ENCODE results near the gene LRRC49. TPM values are rescaled to one million over a fixed set of nuclear protein-coding genes. Genes with fewer than 3 reads are reported as not detected.

Gene LRRC49
- total RNA-seq, 1 donor from 2014 or later = 6.8 TPM

GRCh38 chr15:71085809-71086208 lies 193.2 kb downstream of the LRRC49 start:
- no peak overlapping the region for H3K27ac Mint-ChIP-seq (ENCODE audit: unreplicated experiment)
- no peak overlapping the region for H3K9ac ChIP-seq (ENCODE audit: low read length)
- no peaks in the 10 kb centered on the region for H3K27me3 ChIP-seq (ENCODE audit: insufficient read depth, low read length)
- peaks cover 11% of the 10 kb centered on the region for H3K27me3 Mint-ChIP-seq (ENCODE audit: low read depth, unreplicated experiment)
- DNase-seq (ENCODE audit: low read depth) (no peak), FAIRE-seq (no peak)
- H2AFZ ChIP-seq (ENCODE audit: low read depth, low read length) = no peak overlapping the region
- H4K20me1 ChIP-seq (ENCODE audit: insufficient read depth, low read length) = no peaks in the 10 kb centered on the region
- H3K9me3 Mint-ChIP-seq (ENCODE audit: unreplicated experiment) = peaks cover 19% of the 10 kb centered on the region
- H3K4me1 Mint-ChIP-seq (ENCODE audit: low read depth, unreplicated experiment) = no peaks in the 10 kb centered on the region
- H3K4me3 ChIP-seq (ENCODE audit: insufficient read depth, low read depth, low read length) = no peak overlapping the region
- TF ChIP-seq EZH2 (IDR thresholded peaks at IDR 0.05; ENCODE audit: insufficient read depth, low read length) = no peak
- TF ChIP-seq, protein P1, sequence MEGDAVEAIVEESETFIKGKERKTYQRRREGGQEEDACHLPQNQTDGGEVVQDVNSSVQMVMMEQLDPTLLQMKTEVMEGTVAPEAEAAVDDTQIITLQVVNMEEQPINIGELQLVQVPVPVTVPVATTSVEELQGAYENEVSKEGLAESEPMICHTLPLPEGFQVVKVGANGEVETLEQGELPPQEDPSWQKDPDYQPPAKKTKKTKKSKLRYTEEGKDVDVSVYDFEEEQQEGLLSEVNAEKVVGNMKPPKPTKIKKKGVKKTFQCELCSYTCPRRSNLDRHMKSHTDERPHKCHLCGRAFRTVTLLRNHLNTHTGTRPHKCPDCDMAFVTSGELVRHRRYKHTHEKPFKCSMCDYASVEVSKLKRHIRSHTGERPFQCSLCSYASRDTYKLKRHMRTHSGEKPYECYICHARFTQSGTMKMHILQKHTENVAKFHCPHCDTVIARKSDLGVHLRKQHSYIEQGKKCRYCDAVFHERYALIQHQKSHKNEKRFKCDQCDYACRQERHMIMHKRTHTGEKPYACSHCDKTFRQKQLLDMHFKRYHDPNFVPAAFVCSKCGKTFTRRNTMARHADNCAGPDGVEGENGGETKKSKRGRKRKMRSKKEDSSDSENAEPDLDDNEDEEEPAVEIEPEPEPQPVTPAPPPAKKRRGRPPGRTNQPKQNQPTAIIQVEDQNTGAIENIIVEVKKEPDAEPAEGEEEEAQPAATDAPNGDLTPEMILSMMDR (IDR thresholded peaks at IDR 0.05; ENCODE audit: insufficient read depth, low read depth, low read length) = no peak
- H3K4me3 Mint-ChIP-seq (ENCODE audit: unreplicated experiment) = no peak overlapping the region
- H3K9me3 ChIP-seq (ENCODE audit: insufficient read depth, low read depth, low read length) = no peaks in the 10 kb centered on the region
- H3K4me2 ChIP-seq (ENCODE audit: low read length) = no peak overlapping the region
- no peak overlapping the region for H3K27ac ChIP-seq (ENCODE audit: low read depth, low read length)
- no peaks in the 10 kb centered on the region for H3K36me3 ChIP-seq (ENCODE audit: insufficient read depth, low read length)
- H3K4me1 ChIP-seq (ENCODE audit: insufficient read depth, low read length) = peaks cover 14% of the 10 kb centered on the region
- H3K79me2 ChIP-seq (ENCODE audit: insufficient read depth, low read length) = no peaks in the 10 kb centered on the region
- peaks cover 2% of the 10 kb centered on the region for H3K36me3 Mint-ChIP-seq (ENCODE audit: low read depth, unreplicated experiment)

DNA sequence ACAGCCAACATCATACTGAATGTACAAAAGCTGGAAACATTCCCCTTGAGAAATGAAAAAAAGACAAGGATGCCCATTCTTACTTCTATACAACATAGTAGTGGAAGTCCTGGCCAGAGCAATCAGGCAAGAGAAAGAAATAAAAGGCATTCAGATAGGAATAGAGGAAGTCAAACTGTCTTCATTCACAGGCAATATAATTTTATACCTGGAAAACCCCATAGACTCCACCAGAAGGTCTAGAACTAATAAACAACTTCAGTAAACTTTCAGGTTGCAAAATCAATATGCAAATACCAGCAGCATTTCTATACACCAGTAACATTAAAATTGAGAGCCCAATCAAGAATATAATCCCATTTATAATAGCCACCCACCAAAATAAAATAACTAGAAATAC lies 195.5 kb downstream of the LRRC49 start:
- H3K27ac ChIP-seq (ENCODE audit: low read depth, low read length) = no peak overlapping the region
- Mint-ChIP-seq H3K27me3 (ENCODE audit: low read depth, unreplicated experiment) (peaks cover 14% of the 10 kb centered on the region), H3K9me3 (ENCODE audit: unreplicated experiment) (peaks cover 14% of the 10 kb centered on the region)

GRCh38 chr15:71088683-71089082 lies 196.1 kb downstream of the LRRC49 start:
- Histone ChIP-seq H3K4me3 (ENCODE audit: insufficient read depth, low read depth, low read length) (no peak overlapping the region), H4K20me1 (ENCODE audit: insufficient read depth, low read length) (no peaks in the 10 kb centered on the region), H3K9me3 (ENCODE audit: insufficient read depth, low read depth, low read length) (no peaks in the 10 kb centered on the region), H3K4me2 (ENCODE audit: low read length) (no peak overlapping the region), H3K9ac (ENCODE audit: low read length) (no peak overlapping the region), H3K36me3 (ENCODE audit: insufficient read depth, low read length) (no peaks in the 10 kb centered on the region), H3K4me1 (ENCODE audit: insufficient read depth, low read length) (peaks cover 15% of the 10 kb centered on the region), H3K27me3 (ENCODE audit: insufficient read depth, low read length) (no peaks in the 10 kb centered on the region), H3K79me2 (ENCODE audit: insufficient read depth, low read length) (no peaks in the 10 kb centered on the region), H3K27ac (ENCODE audit: low read depth, low read length) (no peak overlapping the region), H2AFZ (ENCODE audit: low read depth, low read length) (no peak overlapping the region)
- H3K4me3 Mint-ChIP-seq (ENCODE audit: unreplicated experiment) = no peak overlapping the region
- H3K27ac Mint-ChIP-seq (ENCODE audit: unreplicated experiment) = no peak overlapping the region
- FAIRE-seq = no peak
- peaks cover 14% of the 10 kb centered on the region for H3K9me3 Mint-ChIP-seq (ENCODE audit: unreplicated experiment)
- peaks cover 7% of the 10 kb centered on the region for H3K4me1 Mint-ChIP-seq (ENCODE audit: low read depth, unreplicated experiment)
- peaks cover 14% of the 10 kb centered on the region for H3K27me3 Mint-ChIP-seq (ENCODE audit: low read depth, unreplicated experiment)
- TF ChIP-seq EZH2 (IDR thresholded peaks at IDR 0.05; ENCODE audit: insufficient read depth, low read length) = no peak
- TF ChIP-seq, protein P1 (IDR thresholded peaks at IDR 0.05; ENCODE audit: insufficient read depth, low read depth, low read length) = no peak
- H3K36me3 Mint-ChIP-seq (ENCODE audit: low read depth, unreplicated experiment) = peaks cover 2% of the 10 kb centered on the region
- no peak for DNase-seq (ENCODE audit: low read depth)

More for the DNA sequence above, 195.5 kb downstream of the LRRC49 start:
- Histone ChIP-seq H3K79me2 (ENCODE audit: insufficient read depth, low read length) (no peaks in the 10 kb centered on the region), H3K36me3 (ENCODE audit: insufficient read depth, low read length) (no peaks in the 10 kb centered on the region), H3K4me1 (ENCODE audit: insufficient read depth, low read length) (peaks cover 14% of the 10 kb centered on the region), H3K4me2 (ENCODE audit: low read length) (no peak overlapping the region), H3K4me3 (ENCODE audit: insufficient read depth, low read depth, low read length) (no peak overlapping the region), H3K9ac (ENCODE audit: low read length) (no peak overlapping the region), H3K27me3 (ENCODE audit: insufficient read depth, low read length) (no peaks in the 10 kb centered on the region), H4K20me1 (ENCODE audit: insufficient read depth, low read length) (no peaks in the 10 kb centered on the region), H2AFZ (ENCODE audit: low read depth, low read length) (no peak overlapping the region), H3K9me3 (ENCODE audit: insufficient read depth, low read depth, low read length) (no peaks in the 10 kb centered on the region)
- TF ChIP-seq, protein P1 (IDR thresholded peaks at IDR 0.05; ENCODE audit: insufficient read depth, low read depth, low read length) = no peak
- no peak for TF ChIP-seq EZH2 (IDR thresholded peaks at IDR 0.05; ENCODE audit: insufficient read depth, low read length)
- H3K36me3 Mint-ChIP-seq (ENCODE audit: low read depth, unreplicated experiment) = peaks cover 2% of the 10 kb centered on the region
- FAIRE-seq (no peak), DNase-seq (ENCODE audit: low read depth) (no peak)
- H3K27ac Mint-ChIP-seq (ENCODE audit: unreplicated experiment) = no peak overlapping the region
- H3K4me3 Mint-ChIP-seq (ENCODE audit: unreplicated experiment) = no peak overlapping the region
- peaks cover 2% of the 10 kb centered on the region for H3K4me1 Mint-ChIP-seq (ENCODE audit: low read depth, unreplicated experiment)

All from astrocyte (in vitro differentiated cells and primary cell).